Type B pancreatic cell (in vitro differentiated cells): Measurements from ENCODE around the gene SEMA4B. TPM values are rescaled to one million over a fixed set of nuclear protein-coding genes. Genes with fewer than 3 reads are reported as not detected.

Experiments used
- DNase-seq: peaks from one replicate; pipeline ENCODE4 v3.0.0; 2021; ENCODE audit warnings: mixed read lengths; ENCODE audit not compliant: unreplicated experiment; ENCODE audit errors: extremely low spot score
- H3K27ac Mint-ChIP-seq: 2 replicates; pipeline ENCODE4 v1.8.0; 2021; ENCODE audit warnings: mild to moderate bottlenecking, mixed read lengths
- H3K27me3 Mint-ChIP-seq: 2 replicates; pipeline ENCODE4 v1.8.0; 2021; ENCODE audit warnings: mixed read lengths
- H3K36me3 Mint-ChIP-seq: 2 replicates; pipeline ENCODE4 v1.8.0; 2021; ENCODE audit warnings: mixed read lengths
- H3K4me1 Mint-ChIP-seq: one replicate; pipeline ENCODE4 v1.8.0; 2021; ENCODE audit warnings: mixed read lengths; ENCODE audit not compliant: unreplicated experiment
- H3K4me3 Mint-ChIP-seq: 2 replicates; pipeline ENCODE4 v1.8.0; 2021; ENCODE audit warnings: mild to moderate bottlenecking, mixed read lengths
- H3K9me3 Mint-ChIP-seq: 2 replicates; pipeline ENCODE4 v1.8.0; 2021; ENCODE audit warnings: mixed read lengths
- CTCF ChIP-seq: fragments of 200-600 bp; sonication (generic); conservative IDR thresholded peaks from 2 replicates; pipeline ENCODE4 v1.5.0; 2021; ENCODE audit warnings: antibody characterized with exemption, mild to moderate bottlenecking
- total RNA-seq: library from RNA; stranded (reverse); gene quantifications from 2 replicates; pipeline ENCODE4 v1.2.1, GENCODE V29; 2021; ENCODE audit warnings: low replicate concordance

Gene SEMA4B
- total RNA-seq, 1 donor from 2014 or later = 28.9 TPM

- Mint-ChIP-seq H3K27ac (peak overlapping the region; percentile 56), H3K4me3 (no peak overlapping the region), H3K36me3 (no peaks in the 10 kb centered on the region), H3K9me3 (no peaks in the 10 kb centered on the region), H3K27me3 (no peaks in the 10 kb centered on the region), H3K4me1 (peaks cover 18% of the 10 kb centered on the region)
- DNase-seq = no peak
- no peak for TF ChIP-seq CTCF
These were observed 9.8 kb upstream of the SEMA4B start for GRCh38 chr15:90191344-90191687.

GRCh38 chr15:90191794-90192509 is 9.2 kb upstream of the SEMA4B start:
- DNase-seq = no peak

GRCh38 chr15:90192961-90193786 is 8.0 kb upstream of the SEMA4B start:
- Mint-ChIP-seq H3K9me3 (no peaks in the 10 kb centered on the region), H3K4me3 (no peak overlapping the region), H3K27me3 (no peaks in the 10 kb centered on the region), H3K4me1 (peaks cover 10% of the 10 kb centered on the region), H3K36me3 (no peaks in the 10 kb centered on the region), H3K27ac (no peak overlapping the region)
- DNase-seq = no peak
- no peak for TF ChIP-seq CTCF

More at GRCh38 chr15:90191794-90192509, 9.2 kb upstream of the SEMA4B start:
- Mint-ChIP-seq H3K4me3 (no peak overlapping the region), H3K36me3 (no peaks in the 10 kb centered on the region), H3K27me3 (no peaks in the 10 kb centered on the region), H3K27ac (peak overlapping the region; percentile 56), H3K9me3 (no peaks in the 10 kb centered on the region), H3K4me1 (peaks cover 17% of the 10 kb centered on the region)
- TF ChIP-seq CTCF = no peak

- no peak overlapping the region for H3K4me3 Mint-ChIP-seq
- no peak for TF ChIP-seq CTCF
- no peaks in the 10 kb centered on the region for H3K9me3 Mint-ChIP-seq
- no peak for DNase-seq
- H3K27ac Mint-ChIP-seq = no peak overlapping the region
- peaks cover 10% of the 10 kb centered on the region for H3K4me1 Mint-ChIP-seq
- H3K27me3 Mint-ChIP-seq = no peaks in the 10 kb centered on the region
- no peaks in the 10 kb centered on the region for H3K36me3 Mint-ChIP-seq
These were observed 6.5 kb upstream of the SEMA4B start for GRCh38 chr15:90194655-90195054.

- Mint-ChIP-seq H3K4me3 (peak overlapping the region; percentile 94), H3K27me3 (no peaks in the 10 kb centered on the region), H3K27ac (peak overlapping the region; percentile 80), H3K4me1 (peaks cover 16% of the 10 kb centered on the region), H3K9me3 (no peaks in the 10 kb centered on the region), H3K36me3 (no peaks in the 10 kb centered on the region)
- DNase-seq = no peak
- TF ChIP-seq CTCF = no peak
These were observed 498 bp upstream of the SEMA4B start for GRCh38 chr15:90200534-90201129.
